K562 (cell line): ENCODE measurements around the gene LAMTOR4. TPM values are rescaled to one million over a fixed set of nuclear protein-coding genes. Genes with fewer than 3 reads are reported as not detected.

Source experiments
- BACH1 ChIP-seq: fragments of 200-800 bp; sonication (Bioruptor generic); IDR thresholded peaks from 2 replicates; pipeline ENCODE4 v1.6.1; 2016; ENCODE audit warnings: missing genetic modification characterization, missing compliant biosample characterization
- BDP1 ChIP-seq: IDR thresholded peaks from 3 replicates; pipeline ENCODE4 v1.6.1; 2011; ENCODE audit not compliant: insufficient read length, insufficient read depth
- BRD4 ChIP-seq: fragments of 200-600 bp; sonication (generic); IDR thresholded peaks from 2 replicates; pipeline ENCODE4 v1.6.1; 2017; ENCODE audit warnings: inconsistent platforms
- BRD9 ChIP-seq: fragments of 450-650 bp; IDR thresholded peaks from 2 replicates; pipeline ENCODE4 v1.6.1; 2018; ENCODE audit warnings: low read depth; ENCODE audit not compliant: partially characterized antibody
- ELF1 ChIP-seq: fragments of 200-800 bp; sonication (Bioruptor generic); IDR thresholded peaks from 2 replicates; pipeline ENCODE4 v1.6.1; 2016; ENCODE audit warnings: missing genetic modification characterization, missing compliant biosample characterization
- EP300 ChIP-seq: IDR thresholded peaks from 2 replicates; pipeline ENCODE4 v1.6.1; 2012; ENCODE audit warnings: low read length, improper control_type of control experiment
- ETV5 ChIP-seq: sonication (generic); formaldehyde crosslinking; IDR thresholded peaks from 2 replicates; pipeline ENCODE4 v1.4.0; 2020; ENCODE audit warnings: low read depth, mild to moderate bottlenecking, missing genetic modification reagents
- FOXA3 ChIP-seq, 2 experiments: fragments of 450-650 bp in 1 of 2; sonication (generic) in 1 of 2; formaldehyde crosslinking; IDR thresholded peaks in 1 of 2; conservative IDR thresholded peaks in 1 of 2; 2 replicates each; pipeline versions ENCODE4 v1.4.0 to v1.8.0; 2020 to 2022; ENCODE audit warnings: mild to moderate bottlenecking in 2 of 2, missing genetic modification reagents in 1 of 2
- ILF3 ChIP-seq: fragments of 450-650 bp; IDR thresholded peaks from 2 replicates; pipeline ENCODE4 v1.6.1; 2018; ENCODE audit warnings: antibody characterized with exemption, mild to moderate bottlenecking, moderate library complexity, borderline replicate concordance
- IRF1 ChIP-seq: sonication (generic); formaldehyde crosslinking; IDR thresholded peaks from 2 replicates; pipeline ENCODE4 v1.8.0; 2022; ENCODE audit warnings: missing genetic modification reagents, mild to moderate bottlenecking, borderline replicate concordance
- PCBP2 ChIP-seq: fragments of 200-400 bp; formaldehyde crosslinking; IDR thresholded peaks from 2 replicates; pipeline ENCODE4 v1.6.1; 2018; ENCODE audit warnings: low read length, low read depth, mild to moderate bottlenecking, moderate library complexity; ENCODE audit not compliant: poor library complexity, severe bottlenecking
- PHF8 ChIP-seq: fragments of 200-600 bp; sonication (generic); IDR thresholded peaks from 2 replicates; pipeline ENCODE4 v1.6.1; 2012; ENCODE audit warnings: mixed run types, mild to moderate bottlenecking, inconsistent platforms, low read length, moderate library complexity, borderline replicate concordance
- RBM34 ChIP-seq: fragments of 200-400 bp; formaldehyde crosslinking; IDR thresholded peaks from 2 replicates; pipeline ENCODE4 v1.6.1; 2018; ENCODE audit warnings: low read length, borderline replicate concordance; ENCODE audit not compliant: insufficient read depth
- SRSF3 ChIP-seq: fragments of 200-400 bp; formaldehyde crosslinking; IDR thresholded peaks from 2 replicates; pipeline ENCODE4 v1.6.1; 2016; ENCODE audit warnings: mild to moderate bottlenecking, low read length, moderate library complexity; ENCODE audit not compliant: insufficient read depth
- TEAD4 ChIP-seq, 2 experiments: sonication (generic) in 1 of 2; formaldehyde crosslinking in 1 of 2; IDR thresholded peaks; 2 replicates each; pipeline versions ENCODE4 v1.6.1 to v1.8.0; 2012 to 2022; ENCODE audit warnings: borderline replicate concordance in 1 of 2, inconsistent platforms in 1 of 2, low read length in 1 of 2, mild to moderate bottlenecking in 1 of 2, missing genetic modification reagents in 1 of 2
- THRA ChIP-seq: fragments of 450-650 bp; IDR thresholded peaks from 2 replicates; pipeline ENCODE4 v1.6.1; 2017; ENCODE audit warnings: mild to moderate bottlenecking, moderate library complexity
- TRIM24 ChIP-seq, 2 experiments: fragments of 450-650 bp; IDR thresholded peaks; 2 replicates each; pipeline ENCODE4 v1.6.1; 2016
- XRCC5 ChIP-seq: fragments of 200-400 bp; formaldehyde crosslinking; IDR thresholded peaks from 2 replicates; pipeline ENCODE4 v1.6.1; 2017; ENCODE audit warnings: low read depth, mild to moderate bottlenecking, low read length
- ZBTB26 ChIP-seq: fragments of 450-650 bp; formaldehyde crosslinking; IDR thresholded peaks from 2 replicates; pipeline ENCODE4 v1.4.0; 2022; ENCODE audit warnings: missing genetic modification characterization
- ZNF354B ChIP-seq: fragments of 250-450 bp; sonication (Bioruptor Pico); IDR thresholded peaks from 2 replicates; pipeline ENCODE4 v1.4.0; 2020
- ZNF384 ChIP-seq: IDR thresholded peaks from 2 replicates; pipeline ENCODE4 v1.6.1; 2012; ENCODE audit warnings: low read depth, low read length, improper control_type of control experiment
- ZNF408 ChIP-seq: fragments of 250-450 bp; sonication (Bioruptor Pico); IDR thresholded peaks from 2 replicates; pipeline ENCODE4 v1.4.0; 2020; ENCODE audit warnings: low read depth, mild to moderate bottlenecking, moderate library complexity
- ZNF445 ChIP-seq: fragments of 250-450 bp; sonication (Bioruptor Pico); IDR thresholded peaks from 2 replicates; pipeline ENCODE4 v1.4.0; 2020; ENCODE audit warnings: low read depth, mild to moderate bottlenecking, moderate library complexity
- ZNF586 ChIP-seq: fragments of 450-650 bp; formaldehyde crosslinking; conservative IDR thresholded peaks from 2 replicates; pipeline ENCODE4 v1.4.0; 2020; ENCODE audit warnings: mild to moderate bottlenecking, moderate library complexity
- ZNF717 ChIP-seq: fragments of 250-450 bp; sonication (Bioruptor Pico); IDR thresholded peaks from 2 replicates; pipeline ENCODE4 v1.5.0; 2021
- ZNF79 ChIP-seq: fragments of 250-450 bp; sonication (Bioruptor Pico); IDR thresholded peaks from 2 replicates; pipeline ENCODE4 v1.4.0; 2020; ENCODE audit warnings: low read depth, mild to moderate bottlenecking, moderate library complexity
- polyA plus RNA-seq, 8 experiments: library from polyadenylated mRNA; depleted of rRNA in 4 of 8; stranded (reverse) in 5 of 8; unstranded in 3 of 8; fragments of >200 nt; fragmentation: Nextera tagmentation in 2 of 8; fragmentation: Illumina TruSeq in 1 of 8; extraction: Ambion mirVana in 2 of 8; extraction: Trizol in 1 of 8; gene quantifications; 2 replicates each; pipeline versions ENCODE4 v1.2.1 to v1.2.3, GENCODE V29; 2011 to 2014; ENCODE audit warnings: inconsistent platforms in 1 of 8, missing spikeins in 1 of 8
- total RNA-seq, 7 experiments: library from RNA; depleted of rRNA in 6 of 7; stranded (reverse); fragments of >200 nt in 6 of 7; fragmentation: Illumina TruSeq in 2 of 7; extraction: Trizol in 2 of 7; gene quantifications; 2 replicates each; pipeline versions ENCODE4 v1.2.1 to v1.2.3, GENCODE V29; 2011 to 2021; ENCODE audit warnings: low replicate concordance in 1 of 7

LAMTOR4 gene
- total and polyA plus RNA-seq, 9 of the 15 experiments (the other 6 are each of a cell fraction or from before 2014, with no cell fraction given) = 79.6 to 314 (median 195) TPM

DNA sequence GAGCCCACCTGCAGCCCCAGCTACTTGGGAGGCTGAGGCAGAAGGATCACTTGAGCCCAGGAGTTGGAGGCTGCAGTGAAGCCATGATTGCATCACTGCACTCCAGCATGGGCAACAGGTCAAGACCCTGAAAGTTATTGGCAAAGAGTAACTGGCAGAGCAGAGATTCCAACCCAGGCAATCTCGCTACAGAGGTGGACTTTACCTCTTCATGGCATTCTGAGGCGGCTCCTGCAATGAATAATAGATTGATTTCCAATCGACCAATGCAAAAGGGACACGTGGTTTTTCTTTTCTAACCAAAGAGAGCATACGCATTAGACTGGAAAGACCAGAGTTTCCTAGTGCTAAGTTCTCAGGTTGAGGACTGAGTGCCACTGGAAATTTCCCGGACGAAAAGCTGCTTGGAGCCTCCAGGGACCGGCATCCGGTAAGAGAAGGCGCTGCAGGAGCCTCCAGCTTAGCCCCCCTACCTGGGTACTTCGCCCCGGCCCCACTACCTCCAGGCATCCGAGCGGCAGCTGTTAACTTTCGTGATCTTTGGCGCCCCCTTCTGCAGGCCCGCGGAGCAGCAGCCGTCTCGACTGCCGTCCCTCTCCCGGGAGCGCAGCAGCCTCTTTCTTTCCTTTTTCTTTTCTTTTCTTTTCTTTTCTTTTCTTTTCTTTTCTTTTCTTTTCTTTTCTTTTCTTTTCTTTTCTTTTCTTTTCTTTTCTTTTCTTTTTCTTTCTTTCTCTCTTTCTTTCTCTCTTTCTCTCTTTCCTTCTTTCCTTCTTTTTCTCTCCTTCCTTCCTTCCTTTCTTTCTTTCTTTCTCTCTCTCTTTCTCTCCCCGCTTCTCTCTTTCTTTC is 17.9 kb upstream of the LAMTOR4 start (continued):
- TF ChIP-seq ZBTB26 (CRISPR knock-in tag) (no peak), ZNF445 (CRISPR knock-in tag) (no peak), TRIM24 (IDR thresholded peaks at IDR 0.05) (peak in 1 of 2 experiments; percentile 28; a peak in 1 of 4 replicates), BDP1 (no peak), ZNF354B (CRISPR knock-in tag) (no peak), ZNF408 (CRISPR knock-in tag) (no peak), FOXA3 (CRISPR knock-in tag; conservative IDR thresholded peaks at IDR 0.05 in 1 of 2, IDR thresholded peaks at IDR 0.05 in 1 of 2) (no peak), ZNF717 (no peak), ETV5 (CRISPR knock-in tag) (no peak), BACH1 (tag) (no peak), TEAD4 (IDR thresholded peaks at IDR 0.05; ENCODE audit: low read length) (no peak), TEAD4 (CRISPR knock-in tag; IDR thresholded peaks at IDR 0.05; ENCODE audit: borderline replicate concordance) (no peak), RBM34 (no peak), SRSF3 (no peak), PHF8 (no peak), ZNF79 (no peak), ILF3 (no peak), PCBP2 (no peak), IRF1 (no peak), ELF1 (tag) (no peak), EP300 (peak; percentile 33; the same call in 1 of the 2 replicates), BRD9 (peak; percentile 93), XRCC5 (no peak), ZNF384 (no peak), ZNF586 (no peak), THRA (no peak), BRD4 (no peak)
